H9 (cell line): ENCODE data around the gene ATAD1. TPM values are rescaled to one million over a fixed set of nuclear protein-coding genes. Genes with fewer than 3 reads are reported as not detected.

Source experiments
- DNase-seq: peaks from one replicate; pipeline ENCODE4 v3.0.0-alpha.2; 2017
- H2AFZ ChIP-seq: one replicate; pipeline ENCODE4 v1.6.1; 2013; ENCODE audit warnings: mild to moderate bottlenecking, low read length, control low read depth, moderate library complexity
- H2AK5ac ChIP-seq: 2 replicates; pipeline ENCODE4 v1.6.1; 2013; ENCODE audit warnings: low read length, control low read depth, mixed read lengths; ENCODE audit not compliant: insufficient read length
- H2BK120ac ChIP-seq: one replicate; pipeline ENCODE4 v1.6.1; 2013; ENCODE audit warnings: low read depth, mild to moderate bottlenecking, low read length, control low read depth, inconsistent platforms; ENCODE audit not compliant: poor library complexity, severe bottlenecking
- H2BK12ac ChIP-seq: 2 replicates; pipeline ENCODE4 v1.6.1; 2013; ENCODE audit warnings: low read length, control low read depth, mixed read lengths, low read depth; ENCODE audit not compliant: insufficient read length
- H2BK15ac ChIP-seq: 2 replicates; pipeline ENCODE4 v1.6.1; 2013; ENCODE audit warnings: low read depth, low read length, control low read depth
- H2BK20ac ChIP-seq: one replicate; pipeline ENCODE4 v1.6.1; 2013; ENCODE audit warnings: low read depth, mild to moderate bottlenecking, low read length, control low read depth, inconsistent platforms; ENCODE audit not compliant: poor library complexity, severe bottlenecking
- H2BK5ac ChIP-seq: 2 replicates; pipeline ENCODE4 v1.6.1; 2013; ENCODE audit warnings: low read length, control low read depth, mixed read lengths; ENCODE audit not compliant: insufficient read length
- H3K14ac ChIP-seq: 2 replicates; pipeline ENCODE4 v1.6.1; 2013; ENCODE audit warnings: low read length, control low read depth; ENCODE audit not compliant: insufficient read depth
- H3K18ac ChIP-seq: 2 replicates; pipeline ENCODE4 v1.6.1; 2013; ENCODE audit warnings: low read depth, mild to moderate bottlenecking, mixed read lengths, low read length, control low read depth; ENCODE audit not compliant: insufficient read length
- H3K23ac ChIP-seq: 2 replicates; pipeline ENCODE4 v1.6.1; 2013; ENCODE audit warnings: low read length, control low read depth, mixed read lengths, low read depth; ENCODE audit not compliant: insufficient read length
- H3K23me2 ChIP-seq: 2 replicates; pipeline ENCODE4 v1.6.1; 2013; ENCODE audit warnings: low read depth, mild to moderate bottlenecking, mixed read lengths, low read length, control low read depth; ENCODE audit not compliant: insufficient read length, poor library complexity, severe bottlenecking
- H3K27ac ChIP-seq: 2 replicates; pipeline ENCODE4 v1.5.1; 2013; ENCODE audit warnings: low read length, control low read depth, mixed read lengths, low read depth; ENCODE audit not compliant: insufficient read length
- H3K27me3 ChIP-seq: 2 replicates; pipeline ENCODE4 v1.6.1; 2013; ENCODE audit warnings: low read length, control low read depth, inconsistent platforms; ENCODE audit not compliant: insufficient read depth
- H3K4ac ChIP-seq: 2 replicates; pipeline ENCODE4 v1.6.1; 2013; ENCODE audit warnings: low read depth, mild to moderate bottlenecking, control low read depth, inconsistent platforms, low read length, moderate library complexity
- H3K4me1 ChIP-seq: 2 replicates; pipeline ENCODE4 v1.6.1; 2013; ENCODE audit warnings: low read length, control low read depth, inconsistent platforms; ENCODE audit not compliant: insufficient read depth
- H3K4me2 ChIP-seq: 2 replicates; pipeline ENCODE4 v1.6.1; 2013; ENCODE audit warnings: low read length, control low read depth, mixed read lengths; ENCODE audit not compliant: insufficient read length, insufficient read depth
- H3K56ac ChIP-seq: 2 replicates; pipeline ENCODE4 v1.6.1; 2013; ENCODE audit warnings: low read depth, mild to moderate bottlenecking, mixed read lengths, low read length, control low read depth; ENCODE audit not compliant: insufficient read length
- H3K79me1 ChIP-seq: 2 replicates; pipeline ENCODE4 v1.6.1; 2013; ENCODE audit warnings: low read depth, mild to moderate bottlenecking, moderate library complexity, low read length, control low read depth, inconsistent platforms; ENCODE audit not compliant: insufficient read depth, poor library complexity, severe bottlenecking
- H3K79me2 ChIP-seq: 2 replicates; pipeline ENCODE4 v1.6.1; 2013; ENCODE audit warnings: low read length, control low read depth, inconsistent platforms; ENCODE audit not compliant: insufficient read depth
- H3K9ac ChIP-seq: 2 replicates; pipeline ENCODE4 v1.6.1; 2013; ENCODE audit warnings: low read length, control low read depth, mixed read lengths; ENCODE audit not compliant: insufficient read length; ENCODE audit errors: extremely low read depth
- H3K9me3 ChIP-seq: one replicate; pipeline ENCODE4 v1.6.1; 2013; ENCODE audit warnings: low read depth, low read length, inconsistent platforms; ENCODE audit not compliant: control insufficient read depth
- H3T11ph ChIP-seq: one replicate; pipeline ENCODE4 v1.6.1; 2013; ENCODE audit warnings: mild to moderate bottlenecking, low read length, control low read depth, inconsistent platforms
- H4K20me1 ChIP-seq: one replicate; pipeline ENCODE4 v1.6.1; 2013; ENCODE audit not compliant: control insufficient read depth, insufficient read length, insufficient read depth
- H4K5ac ChIP-seq: 2 replicates; pipeline ENCODE4 v1.6.1; 2013; ENCODE audit warnings: low read depth, mild to moderate bottlenecking, mixed read lengths, low read length, control low read depth; ENCODE audit not compliant: insufficient read length
- H4K8ac ChIP-seq: replicated peaks from 2 replicates; pipeline ENCODE4 v1.6.1; 2013; ENCODE audit warnings: low read length, control low read depth, mixed read lengths, low read depth; ENCODE audit not compliant: insufficient read length
- H4K91ac ChIP-seq: 2 replicates; pipeline ENCODE4 v1.6.1; 2013; ENCODE audit warnings: low read depth, mild to moderate bottlenecking, moderate library complexity, mixed read lengths, low read length, control low read depth; ENCODE audit not compliant: insufficient read length
- H3K27ac Mint-ChIP-seq, 3 experiments: 2 replicates in 2 of 3; 3 replicates in 1 of 3; pipeline ENCODE4 v1.8.0; 2020 to 2021; ENCODE audit warnings: mixed read lengths in 3 of 3, mild to moderate bottlenecking in 1 of 3, moderate library complexity in 1 of 3
- H3K27me3 Mint-ChIP-seq: 2 replicates; pipeline ENCODE4 v1.8.0; 2021; ENCODE audit warnings: low read depth, mild to moderate bottlenecking, moderate library complexity, mixed read lengths
- H3K36me3 Mint-ChIP-seq, 3 experiments: 2 replicates in 2 of 3; 3 replicates in 1 of 3; pipeline ENCODE4 v1.8.0; 2020 to 2021; ENCODE audit warnings: low read depth in 3 of 3, mixed read lengths in 3 of 3; ENCODE audit not compliant: insufficient read depth in 1 of 3
- H3K4me1 Mint-ChIP-seq, 2 experiments: 2 replicates each; pipeline ENCODE4 v1.8.0; 2020; ENCODE audit warnings: mixed read lengths in 2 of 2
- H3K4me3 Mint-ChIP-seq, 2 experiments: 2 replicates in 1 of 2; 3 replicates in 1 of 2; pipeline ENCODE4 v1.8.0; 2020 to 2021; ENCODE audit warnings: mild to moderate bottlenecking in 2 of 2, mixed read lengths in 2 of 2, moderate library complexity in 1 of 2
- H3K9me3 Mint-ChIP-seq, 2 experiments: 2 replicates in 1 of 2; 3 replicates in 1 of 2; pipeline ENCODE4 v1.8.0; 2020; ENCODE audit warnings: mild to moderate bottlenecking in 2 of 2, mixed read lengths in 2 of 2, moderate library complexity in 1 of 2
- WGBS: extraction: QIAGEN DNeasy Blood & Tissue Kit; methylation state at CpG from one replicate; pipeline ENCODE4 v1.1.7; 2013; ENCODE audit warnings: missing lambda C conversion rate, low lambda C conversion rate, mixed read lengths; ENCODE audit not compliant: insufficient read length; ENCODE audit errors: extremely low coverage; 5-methylcytosine and 5-hydroxymethylcytosine counted together
- total RNA-seq: library from RNA; stranded (reverse); gene quantifications from 2 replicates; pipeline ENCODE4 v1.2.1, GENCODE V29; 2021
- TF ChIP-seq, protein P1 (sequence below): fragments of 200-600 bp; sonication (generic); conservative IDR thresholded peaks from 3 replicates; pipeline ENCODE4 v1.8.0; 2021; ENCODE audit warnings: antibody characterized with exemption, mild to moderate bottlenecking

ATAD1 gene
- total RNA-seq, 1 experiment from 2014 or later, result 38.7 TPM

DNA sequence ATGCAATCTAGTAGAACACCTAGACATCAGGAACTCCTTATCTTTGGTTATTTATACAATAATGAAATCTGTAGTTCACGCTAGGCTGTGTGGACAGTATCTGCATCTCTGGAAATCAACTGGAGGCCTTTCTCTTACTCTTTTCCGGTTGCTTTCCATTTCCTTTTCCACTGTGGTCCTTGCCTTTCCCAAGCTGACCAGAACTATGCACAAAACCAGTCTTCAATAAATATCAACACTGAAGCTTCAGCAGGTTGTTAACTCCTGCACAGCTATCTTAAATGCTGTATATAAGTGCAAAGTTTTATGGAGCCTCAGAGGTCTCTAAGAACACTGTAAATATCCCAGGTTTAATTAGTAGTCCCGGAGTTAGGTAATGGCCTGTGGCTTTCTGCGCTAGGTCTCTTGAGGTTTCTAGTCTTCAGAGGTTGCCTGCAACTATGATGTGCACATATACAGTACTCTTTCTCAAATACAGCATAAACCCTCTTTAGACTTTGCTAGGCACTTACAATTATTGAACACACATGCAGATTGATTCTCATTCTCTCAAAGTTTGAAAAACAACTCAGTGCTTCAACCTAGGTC lies 42.9 kb upstream of the ATAD1 start:
- H3K27ac ChIP-seq, result no peak overlapping the region
- H3K23me2 ChIP-seq, result peaks cover 17% of the 10 kb centered on the region
- H3K79me2 ChIP-seq, result peaks cover 14% of the 10 kb centered on the region; the same call in 1 of the 2 replicates
- no peak overlapping the region for H2BK15ac ChIP-seq
- TF ChIP-seq, protein P1, sequence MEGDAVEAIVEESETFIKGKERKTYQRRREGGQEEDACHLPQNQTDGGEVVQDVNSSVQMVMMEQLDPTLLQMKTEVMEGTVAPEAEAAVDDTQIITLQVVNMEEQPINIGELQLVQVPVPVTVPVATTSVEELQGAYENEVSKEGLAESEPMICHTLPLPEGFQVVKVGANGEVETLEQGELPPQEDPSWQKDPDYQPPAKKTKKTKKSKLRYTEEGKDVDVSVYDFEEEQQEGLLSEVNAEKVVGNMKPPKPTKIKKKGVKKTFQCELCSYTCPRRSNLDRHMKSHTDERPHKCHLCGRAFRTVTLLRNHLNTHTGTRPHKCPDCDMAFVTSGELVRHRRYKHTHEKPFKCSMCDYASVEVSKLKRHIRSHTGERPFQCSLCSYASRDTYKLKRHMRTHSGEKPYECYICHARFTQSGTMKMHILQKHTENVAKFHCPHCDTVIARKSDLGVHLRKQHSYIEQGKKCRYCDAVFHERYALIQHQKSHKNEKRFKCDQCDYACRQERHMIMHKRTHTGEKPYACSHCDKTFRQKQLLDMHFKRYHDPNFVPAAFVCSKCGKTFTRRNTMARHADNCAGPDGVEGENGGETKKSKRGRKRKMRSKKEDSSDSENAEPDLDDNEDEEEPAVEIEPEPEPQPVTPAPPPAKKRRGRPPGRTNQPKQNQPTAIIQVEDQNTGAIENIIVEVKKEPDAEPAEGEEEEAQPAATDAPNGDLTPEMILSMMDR, result no peak
- no peak overlapping the region for H2BK20ac ChIP-seq
- Mint-ChIP-seq H3K4me3 (peak overlapping the region; percentile 97 to 99), H3K27me3 (peaks cover 8% of the 10 kb centered on the region; the same call in 1 of the 2 replicates), H3K4me1 (peaks cover 20% of the 10 kb centered on the region in 2 experiments), H3K9me3 (no peaks in the 10 kb centered on the region; a peak in 1 of 5 replicates), H3K27ac (no peak overlapping the region), H3K36me3 (peaks cover 0 to 5% (median 0%) of the 10 kb centered on the region in 3 experiments; a peak in 3 of 7 replicates)
- no peaks in the 10 kb centered on the region for H3K9me3 ChIP-seq
- no peaks in the 10 kb centered on the region for H3K27me3 ChIP-seq
- H4K5ac ChIP-seq, result no peak overlapping the region
- H3K9ac ChIP-seq, result no peak overlapping the region
- H2AK5ac ChIP-seq, result no peak overlapping the region
- H3K18ac ChIP-seq, result no peak overlapping the region
- H2AFZ ChIP-seq, result no peak overlapping the region
- no peak overlapping the region for H3K56ac ChIP-seq
- no CpG with 5 or more reads among the region's 4 CpGs for WGBS
- DNase-seq, result no peak
- H4K20me1 ChIP-seq, result no peaks in the 10 kb centered on the region
- H2BK120ac ChIP-seq, result no peak overlapping the region
- no peaks in the 10 kb centered on the region for H3K79me1 ChIP-seq
- H3K4me1 ChIP-seq, result no peaks in the 10 kb centered on the region
- H3T11ph ChIP-seq, result no peak overlapping the region
- H2BK12ac ChIP-seq, result no peak overlapping the region
- H4K8ac ChIP-seq, result no peak overlapping the region
- H4K91ac ChIP-seq, result no peak overlapping the region
- no peak overlapping the region for H2BK5ac ChIP-seq
- no peak overlapping the region for H3K14ac ChIP-seq
- peak overlapping the region; percentile 85 for H3K4me2 ChIP-seq
- no peak overlapping the region for H3K23ac ChIP-seq
- H3K4ac ChIP-seq, result no peak overlapping the region
